T-helper 1 cell treated with Interleukin-12 subunit alpha and Interleukin-12 subunit beta and Interleukin-4 antibody, amounts not matched to agents 30 μg/mL and 1 μg/mL, for 36 hours (primary cell): ENCODE data around the gene PDE6B.

Experiments used
- H3K27ac Mint-ChIP-seq: one replicate; pipeline ENCODE4 v1.8.0; 2021; ENCODE audit warnings: mild to moderate bottlenecking, mixed read lengths
- H3K27me3 Mint-ChIP-seq: one replicate; pipeline ENCODE4 v1.8.0; 2021; ENCODE audit warnings: low read depth, mixed read lengths
- H3K36me3 Mint-ChIP-seq: one replicate; pipeline ENCODE4 v1.8.0; 2021; ENCODE audit warnings: low read depth, mixed read lengths
- H3K4me1 Mint-ChIP-seq: one replicate; pipeline ENCODE4 v1.8.0; 2021; ENCODE audit warnings: low read depth, mixed read lengths
- H3K4me3 Mint-ChIP-seq: one replicate; pipeline ENCODE4 v1.8.0; 2021; ENCODE audit warnings: mild to moderate bottlenecking, moderate library complexity, mixed read lengths
- H3K9me3 Mint-ChIP-seq: one replicate; pipeline ENCODE4 v1.8.0; 2021; ENCODE audit warnings: mixed read lengths

Gene PDE6B

GRCh38 chr4:681736-682451, 56.5 kb downstream of the PDE6B start:
- Mint-ChIP-seq H3K36me3 (no peaks in the 10 kb centered on the region), H3K4me3 (no peak overlapping the region)

GRCh38 chr4:682490-683172, 57.3 kb downstream of the PDE6B start:
- H3K27ac Mint-ChIP-seq = no peak overlapping the region
- peaks cover 3% of the 10 kb centered on the region for H3K4me1 Mint-ChIP-seq
- no peak overlapping the region for H3K4me3 Mint-ChIP-seq
- no peaks in the 10 kb centered on the region for H3K9me3 Mint-ChIP-seq
- peaks cover under 1% of the 10 kb centered on the region for H3K27me3 Mint-ChIP-seq
- no peaks in the 10 kb centered on the region for H3K36me3 Mint-ChIP-seq

More at GRCh38 chr4:681736-682451, 56.5 kb downstream of the PDE6B start:
- no peaks in the 10 kb centered on the region for H3K27me3 Mint-ChIP-seq
- no peak overlapping the region for H3K27ac Mint-ChIP-seq
- H3K4me1 Mint-ChIP-seq = peaks cover 3% of the 10 kb centered on the region
- H3K9me3 Mint-ChIP-seq = no peaks in the 10 kb centered on the region

GRCh38 chr4:683247-683897, 58.0 kb downstream of the PDE6B start:
- H3K4me3 Mint-ChIP-seq = peak overlapping the region; percentile 34
- H3K36me3 Mint-ChIP-seq = no peaks in the 10 kb centered on the region
- peaks cover 3% of the 10 kb centered on the region for H3K4me1 Mint-ChIP-seq
- H3K27me3 Mint-ChIP-seq = peaks cover 4% of the 10 kb centered on the region
- H3K9me3 Mint-ChIP-seq = no peaks in the 10 kb centered on the region
- no peak overlapping the region for H3K27ac Mint-ChIP-seq

- Mint-ChIP-seq H3K4me3 (peak overlapping the region; percentile 34), H3K27ac (no peak overlapping the region), H3K36me3 (no peaks in the 10 kb centered on the region), H3K9me3 (no peaks in the 10 kb centered on the region), H3K27me3 (peaks cover 4% of the 10 kb centered on the region), H3K4me1 (peaks cover 3% of the 10 kb centered on the region)
Observed at GRCh38 chr4:683982-684622, 58.7 kb downstream of the PDE6B start.

GRCh38 chr4:684623-685327, 59.4 kb downstream of the PDE6B start:
- H3K4me1 Mint-ChIP-seq = peaks cover 3% of the 10 kb centered on the region
- H3K27ac Mint-ChIP-seq = no peak overlapping the region
- no peak overlapping the region for H3K4me3 Mint-ChIP-seq
- no peaks in the 10 kb centered on the region for H3K36me3 Mint-ChIP-seq
- H3K27me3 Mint-ChIP-seq = peaks cover 4% of the 10 kb centered on the region
- no peaks in the 10 kb centered on the region for H3K9me3 Mint-ChIP-seq

GRCh38 chr4:685679-686412, 60.5 kb downstream of the PDE6B start:
- Mint-ChIP-seq H3K36me3 (no peaks in the 10 kb centered on the region), H3K27ac (no peak overlapping the region), H3K9me3 (no peaks in the 10 kb centered on the region), H3K4me1 (peaks cover under 1% of the 10 kb centered on the region), H3K4me3 (no peak overlapping the region), H3K27me3 (peaks cover 10% of the 10 kb centered on the region)

GRCh38 chr4:686413-687040, 61.2 kb downstream of the PDE6B start:
- Mint-ChIP-seq H3K4me1 (no peaks in the 10 kb centered on the region), H3K36me3 (no peaks in the 10 kb centered on the region), H3K4me3 (no peak overlapping the region), H3K27me3 (peaks cover 10% of the 10 kb centered on the region), H3K9me3 (no peaks in the 10 kb centered on the region), H3K27ac (no peak overlapping the region)

GRCh38 chr4:687048-687970, 61.9 kb downstream of the PDE6B start:
- Mint-ChIP-seq H3K4me3 (no peak overlapping the region), H3K27ac (no peak overlapping the region), H3K27me3 (peaks cover 10% of the 10 kb centered on the region), H3K4me1 (no peaks in the 10 kb centered on the region), H3K9me3 (no peaks in the 10 kb centered on the region), H3K36me3 (no peaks in the 10 kb centered on the region)

- Mint-ChIP-seq H3K4me1 (no peaks in the 10 kb centered on the region), H3K9me3 (no peaks in the 10 kb centered on the region), H3K36me3 (no peaks in the 10 kb centered on the region), H3K4me3 (no peak overlapping the region), H3K27ac (no peak overlapping the region), H3K27me3 (peaks cover 10% of the 10 kb centered on the region)
Observed at GRCh38 chr4:687971-688853, 62.8 kb downstream of the PDE6B start.

GRCh38 chr4:688854-689681, 63.7 kb downstream of the PDE6B start, which contains the start of gene SLC49A3:
SLC49A3 (minus strand) TSS chr4:689151; CDS start chr4:689127, 24 bp downstream.
- Mint-ChIP-seq H3K4me1 (no peaks in the 10 kb centered on the region), H3K27me3 (peaks cover 14% of the 10 kb centered on the region), H3K27ac (no peak within 1 kb of the TSS), H3K36me3 (no peaks in the 10 kb centered on the region), H3K9me3 (no peaks in the 10 kb centered on the region), H3K4me3 (no peak within 1 kb of the TSS)

GRCh38 chr4:689723-690122, 64.3 kb downstream of the PDE6B start:
- Mint-ChIP-seq H3K27ac (no peak overlapping the region), H3K36me3 (no peaks in the 10 kb centered on the region), H3K4me3 (no peak overlapping the region), H3K27me3 (peaks cover 19% of the 10 kb centered on the region), H3K4me1 (no peaks in the 10 kb centered on the region), H3K9me3 (no peaks in the 10 kb centered on the region)
